ENCODE results near the gene ZSCAN5A. TPM values are rescaled to one million over a fixed set of nuclear protein-coding genes. Genes with fewer than 3 reads are reported as not detected.
"Not testable (repeated sequence)": the region's sequence is repeated elsewhere in the genome, so short reads cannot be mapped to it uniquely, and the experiment has no call there.

Gene ZSCAN5A
- total and polyA plus RNA-seq, 8 donors, result 4.4 to 8.1 (median 5.5) TPM

DNA sequence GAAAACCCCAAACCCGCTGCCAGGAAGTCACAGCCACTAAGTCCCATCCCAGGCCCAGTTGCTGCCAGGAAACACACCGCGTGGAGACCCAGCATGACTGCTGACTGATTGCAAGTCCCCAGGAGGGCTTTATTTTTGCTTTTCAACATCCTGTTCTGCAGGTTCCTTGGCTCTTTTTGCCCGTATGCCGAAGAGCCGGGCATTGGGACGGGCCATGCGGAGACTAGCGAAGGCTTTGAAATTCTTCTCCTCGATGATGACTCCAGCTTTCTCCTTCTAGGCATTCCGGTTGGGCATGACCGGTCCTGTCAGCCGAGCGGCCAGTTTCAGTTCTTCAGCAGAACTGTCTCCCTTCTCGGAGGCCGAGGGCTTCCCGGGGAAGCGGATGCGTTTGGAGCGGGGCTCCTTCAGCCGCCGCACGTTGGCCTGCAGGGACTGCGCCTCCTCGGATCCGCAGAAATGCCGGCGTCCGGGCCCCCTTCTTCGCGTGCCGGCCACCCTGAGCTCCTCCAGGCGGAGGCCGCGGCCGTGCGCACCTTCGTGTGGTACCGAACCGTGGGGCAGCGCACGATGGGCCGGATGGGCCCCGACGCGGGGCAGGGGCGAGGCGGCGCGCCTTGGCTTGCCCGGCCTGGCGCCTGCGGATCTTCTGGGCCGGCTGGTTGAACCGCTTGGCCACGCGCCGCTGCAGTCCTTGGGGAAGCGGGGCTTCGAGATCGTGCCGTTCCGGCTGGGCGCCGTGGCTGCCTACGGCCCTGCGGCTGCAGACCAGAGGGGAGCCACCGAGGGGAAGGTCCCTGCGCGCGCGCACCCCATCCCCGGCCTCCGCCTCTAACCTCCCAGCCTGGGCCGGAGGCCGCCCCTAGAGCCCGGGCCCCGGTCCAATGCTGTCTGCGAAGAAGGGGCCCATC lies 97.3 kb downstream of the ZSCAN5A start:
- H3K27me3 ChIP-seq, result no peaks in the 10 kb centered on the region
- WGBS, 2 donors, result 6% methylated on average over 76 to 79 of the region's 79 CpGs
- no peak overlapping the region for H3K27ac ChIP-seq
- H3K4me1 ChIP-seq, result no peaks in the 10 kb centered on the region
- peak; percentile 17 to 51 (median 30) for ATAC-seq
- intact Hi-C loops (cut with DNase I), result no loop called here
- no peaks in the 10 kb centered on the region for H3K36me3 ChIP-seq
- peak overlapping the region in 3 of 4 donors; percentile 19 to 44 (median 27) for H3K4me3 ChIP-seq
- peak in 3 of 6 donors; percentile 17 to 60 (median 46) for DNase-seq
- TF ChIP-seq, protein P1, sequence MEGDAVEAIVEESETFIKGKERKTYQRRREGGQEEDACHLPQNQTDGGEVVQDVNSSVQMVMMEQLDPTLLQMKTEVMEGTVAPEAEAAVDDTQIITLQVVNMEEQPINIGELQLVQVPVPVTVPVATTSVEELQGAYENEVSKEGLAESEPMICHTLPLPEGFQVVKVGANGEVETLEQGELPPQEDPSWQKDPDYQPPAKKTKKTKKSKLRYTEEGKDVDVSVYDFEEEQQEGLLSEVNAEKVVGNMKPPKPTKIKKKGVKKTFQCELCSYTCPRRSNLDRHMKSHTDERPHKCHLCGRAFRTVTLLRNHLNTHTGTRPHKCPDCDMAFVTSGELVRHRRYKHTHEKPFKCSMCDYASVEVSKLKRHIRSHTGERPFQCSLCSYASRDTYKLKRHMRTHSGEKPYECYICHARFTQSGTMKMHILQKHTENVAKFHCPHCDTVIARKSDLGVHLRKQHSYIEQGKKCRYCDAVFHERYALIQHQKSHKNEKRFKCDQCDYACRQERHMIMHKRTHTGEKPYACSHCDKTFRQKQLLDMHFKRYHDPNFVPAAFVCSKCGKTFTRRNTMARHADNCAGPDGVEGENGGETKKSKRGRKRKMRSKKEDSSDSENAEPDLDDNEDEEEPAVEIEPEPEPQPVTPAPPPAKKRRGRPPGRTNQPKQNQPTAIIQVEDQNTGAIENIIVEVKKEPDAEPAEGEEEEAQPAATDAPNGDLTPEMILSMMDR (IDR thresholded peaks at IDR 0.05), result no peak
- no peaks in the 10 kb centered on the region for H3K9me3 ChIP-seq
- no peak for FAIRE-seq

DNA sequence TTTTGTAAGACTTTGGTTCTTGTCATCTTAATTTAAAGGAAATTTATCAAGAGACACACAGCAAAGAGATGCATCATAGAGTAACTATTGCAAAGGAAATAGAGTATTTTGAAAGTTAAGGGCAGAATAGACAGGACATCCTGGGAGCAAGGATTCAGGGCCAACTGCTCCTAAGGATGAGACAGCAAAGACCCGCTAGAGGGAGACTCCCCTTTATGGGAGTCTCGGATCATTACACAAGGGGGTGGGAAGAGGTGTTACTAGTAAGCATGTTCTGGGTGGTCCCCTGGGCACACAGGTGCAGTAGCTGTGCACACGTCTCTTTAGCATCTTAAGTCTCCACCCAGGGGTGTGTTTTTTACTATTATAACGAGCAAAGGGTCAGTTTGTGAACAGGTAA lies 102.9 kb downstream of the ZSCAN5A start:
- no peak overlapping the region for H3K27ac ChIP-seq
- FAIRE-seq (no peak), ATAC-seq (no peak), DNase-seq (no peak)
- intact Hi-C loops (cut with DNase I), result no loop called here
- TF ChIP-seq, protein P1 (IDR thresholded peaks at IDR 0.05), result no peak
- H3K4me3 ChIP-seq, result no peak overlapping the region
- no peaks in the 10 kb centered on the region for H3K9me3 ChIP-seq
- H3K36me3 ChIP-seq, result no peaks in the 10 kb centered on the region
- WGBS, 2 donors, result 58 to 66% methylated on average over 4 of the region's 4 CpGs
- no peaks in the 10 kb centered on the region for H3K27me3 ChIP-seq
- H3K4me1 ChIP-seq, result no peaks in the 10 kb centered on the region

DNA sequence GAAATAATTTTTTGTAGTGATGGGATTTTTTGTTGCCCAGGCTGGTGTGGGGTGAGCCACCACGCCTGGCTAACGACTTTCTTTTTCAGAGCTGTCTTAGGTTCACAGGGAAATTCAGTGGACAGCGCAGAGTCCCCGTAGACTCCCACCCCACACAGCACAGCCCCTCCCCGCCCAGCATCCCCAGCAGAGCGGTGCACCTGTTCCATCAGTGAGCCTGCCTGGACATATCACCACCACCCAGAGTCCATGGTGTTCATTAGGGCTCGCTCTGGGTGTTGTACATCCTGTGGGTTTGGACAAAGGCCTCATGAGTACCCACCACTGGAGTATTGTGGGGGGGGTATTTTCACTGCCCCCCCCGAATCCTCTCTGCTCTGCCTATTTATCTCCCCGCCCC lies 104.6 kb downstream of the ZSCAN5A start:
- intact Hi-C loops (cut with DNase I); H3K9me3 ChIP-seq; H3K4me3 ChIP-seq; DNase-seq; H3K4me1 ChIP-seq; FAIRE-seq; H3K27me3 ChIP-seq; H3K27ac ChIP-seq; H3K36me3 ChIP-seq; ATAC-seq: not testable (repeated sequence)
- WGBS, 2 donors, result 81 to 83% methylated on average over 8 to 9 of the region's 9 CpGs

DNA sequence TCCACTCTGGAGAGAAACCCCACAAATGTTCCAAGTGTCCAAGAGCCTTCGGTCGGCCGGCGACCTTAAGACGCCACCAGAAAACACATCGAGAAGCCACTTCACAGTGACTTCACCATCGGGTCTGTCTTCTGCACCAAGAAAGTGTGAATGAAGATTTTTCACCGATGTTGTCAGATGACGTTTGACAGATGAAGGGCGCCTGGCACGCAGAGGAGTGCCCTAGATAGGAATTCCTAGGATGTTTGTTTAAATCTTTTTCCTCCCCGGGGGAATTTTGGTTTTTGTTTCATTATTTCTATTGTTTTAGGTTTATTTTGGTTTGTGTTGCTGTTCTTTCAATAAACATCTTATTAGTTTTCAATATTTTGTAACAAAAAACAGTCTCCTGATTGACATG lies 105.5 kb downstream of the ZSCAN5A start:
- H3K27ac ChIP-seq, result no peak overlapping the region
- H3K4me1 ChIP-seq, result no peaks in the 10 kb centered on the region
- ATAC-seq (no peak), FAIRE-seq (no peak), DNase-seq (no peak)
- H3K4me3 ChIP-seq, result no peak overlapping the region
- H3K36me3 ChIP-seq, result no peaks in the 10 kb centered on the region
- intact Hi-C loops (cut with DNase I), result no loop called here
- H3K27me3 ChIP-seq, result no peaks in the 10 kb centered on the region
- whole genome bisulfite sequencing, 2 donors, result 73 to 79% methylated on average over 12 of the region's 12 CpGs
- no peaks in the 10 kb centered on the region for H3K9me3 ChIP-seq
- TF ChIP-seq, protein P1 (IDR thresholded peaks at IDR 0.05), result no peak

DNA sequence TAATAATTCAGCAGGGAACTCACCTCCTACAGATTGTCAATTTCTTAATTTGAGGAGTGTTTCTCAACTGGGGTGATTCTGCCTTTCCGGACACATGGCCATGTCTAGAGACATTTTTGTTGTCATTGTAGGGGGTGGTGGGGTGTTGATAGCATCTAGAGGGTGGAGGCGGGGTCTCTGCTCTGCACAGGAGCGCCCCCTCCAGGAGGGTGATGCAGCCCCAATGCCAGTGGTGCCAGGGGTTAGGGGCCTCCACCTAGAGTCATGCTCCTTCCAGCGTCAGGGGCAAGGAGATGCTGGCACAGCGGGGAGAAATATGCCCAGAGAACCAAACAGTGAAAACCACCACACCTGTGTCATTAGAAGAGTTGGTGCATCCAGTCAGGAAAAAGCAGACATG lies 107.1 kb downstream of the ZSCAN5A start:
- WGBS, 2 donors, result 71 to 78% methylated on average over 4 of the region's 5 CpGs
- ATAC-seq; H3K27me3 ChIP-seq; H3K27ac ChIP-seq; DNase-seq; FAIRE-seq; H3K9me3 ChIP-seq; H3K36me3 ChIP-seq; H3K4me3 ChIP-seq; H3K4me1 ChIP-seq; intact Hi-C loops (cut with DNase I): not testable (repeated sequence)

DNA sequence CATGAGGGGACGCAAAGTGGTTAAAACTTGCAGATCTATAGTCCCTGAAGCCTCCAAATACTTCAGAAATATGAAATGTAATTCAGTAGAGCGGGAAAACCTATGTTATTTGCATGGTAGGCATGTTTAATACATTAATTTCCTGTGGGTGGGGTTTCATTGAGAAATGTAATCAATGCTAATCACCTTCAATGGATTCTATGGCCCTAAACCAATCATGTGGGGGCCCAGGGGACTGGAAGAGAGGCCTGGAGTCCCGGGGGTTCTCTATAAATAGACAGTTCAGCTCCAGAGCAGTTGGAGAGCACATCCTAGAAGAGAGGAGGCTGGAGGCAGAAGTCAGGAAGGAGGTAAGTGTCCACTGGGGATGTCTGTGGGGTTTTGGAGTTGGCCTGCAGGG lies 112.7 kb downstream of the ZSCAN5A start, which contains the start of gene ZSCAN5C:
ZSCAN5C (plus strand) TSS at position 301 of the 400 bp plus-strand sequence. CDS start 3,641 bp downstream, outside the sequence.
- H3K4me1 ChIP-seq, result no peaks in the 10 kb centered on the region
- ATAC-seq, result no peak
- H3K27ac ChIP-seq, result no peak within 1 kb of the TSS
- H3K4me3 ChIP-seq, result no peak within 1 kb of the TSS
- no peaks in the 10 kb centered on the region for H3K36me3 ChIP-seq
- no peaks in the 10 kb centered on the region for H3K9me3 ChIP-seq
- no peaks in the 10 kb centered on the region for H3K27me3 ChIP-seq
- FAIRE-seq, result no peak
- no peak for DNase-seq
- intact Hi-C loops (cut with DNase I), result no loop called here
- TF ChIP-seq, protein P1 (IDR thresholded peaks at IDR 0.05), result no peak
- WGBS, 2 donors, result 74 to 76% methylated on average over 3 of the region's 3 CpGs

All from pancreas (tissue), 10 donors.